ENCODE measurements around the gene CEL.

CEL gene

DNA sequence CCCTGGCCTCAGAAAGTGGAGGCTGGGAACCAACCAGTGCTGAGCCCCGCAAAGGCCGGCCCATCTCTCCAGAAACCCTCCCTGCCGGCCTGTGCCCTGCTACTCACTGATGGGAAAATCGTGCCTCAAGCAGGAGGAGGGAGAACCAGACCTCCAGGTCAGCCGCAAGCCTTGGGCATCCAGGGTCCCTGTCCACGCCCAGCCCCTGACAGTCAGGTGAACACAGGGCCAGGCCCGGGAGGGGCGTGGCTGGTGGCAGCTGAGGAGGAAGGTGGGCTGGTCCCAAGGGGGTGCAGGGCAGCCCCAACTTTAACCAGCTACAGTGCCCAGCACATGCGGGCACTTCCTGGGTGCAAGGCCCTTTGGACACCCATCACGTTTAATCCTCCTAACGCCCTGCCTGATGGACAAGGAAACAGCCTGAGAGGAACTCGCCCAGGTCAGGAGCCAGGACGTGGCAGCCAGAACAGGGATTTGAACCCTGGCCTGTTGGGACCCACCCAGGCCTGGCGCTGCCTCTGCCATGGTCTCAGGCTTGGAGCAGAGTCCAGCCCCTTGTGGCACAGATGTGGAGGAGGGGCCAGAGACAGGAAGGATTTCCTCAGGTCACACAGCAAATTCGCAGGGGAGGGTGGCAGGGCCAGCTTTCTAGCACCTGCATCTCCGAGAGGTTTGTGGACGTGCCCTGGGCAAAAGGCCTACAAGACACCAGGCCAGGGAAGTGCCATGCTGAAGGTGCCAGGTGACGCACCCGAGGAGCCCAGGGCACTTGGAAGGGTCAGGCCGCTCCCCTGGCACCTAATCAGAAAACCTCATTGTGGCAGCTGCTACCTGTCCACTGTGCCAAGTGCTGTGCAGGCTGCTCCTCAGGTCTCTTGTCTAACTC is 54.8 kb downstream of the CEL start:
- no peak for DNase-seq (ENCODE audit: low read depth, low spot score)

DNA sequence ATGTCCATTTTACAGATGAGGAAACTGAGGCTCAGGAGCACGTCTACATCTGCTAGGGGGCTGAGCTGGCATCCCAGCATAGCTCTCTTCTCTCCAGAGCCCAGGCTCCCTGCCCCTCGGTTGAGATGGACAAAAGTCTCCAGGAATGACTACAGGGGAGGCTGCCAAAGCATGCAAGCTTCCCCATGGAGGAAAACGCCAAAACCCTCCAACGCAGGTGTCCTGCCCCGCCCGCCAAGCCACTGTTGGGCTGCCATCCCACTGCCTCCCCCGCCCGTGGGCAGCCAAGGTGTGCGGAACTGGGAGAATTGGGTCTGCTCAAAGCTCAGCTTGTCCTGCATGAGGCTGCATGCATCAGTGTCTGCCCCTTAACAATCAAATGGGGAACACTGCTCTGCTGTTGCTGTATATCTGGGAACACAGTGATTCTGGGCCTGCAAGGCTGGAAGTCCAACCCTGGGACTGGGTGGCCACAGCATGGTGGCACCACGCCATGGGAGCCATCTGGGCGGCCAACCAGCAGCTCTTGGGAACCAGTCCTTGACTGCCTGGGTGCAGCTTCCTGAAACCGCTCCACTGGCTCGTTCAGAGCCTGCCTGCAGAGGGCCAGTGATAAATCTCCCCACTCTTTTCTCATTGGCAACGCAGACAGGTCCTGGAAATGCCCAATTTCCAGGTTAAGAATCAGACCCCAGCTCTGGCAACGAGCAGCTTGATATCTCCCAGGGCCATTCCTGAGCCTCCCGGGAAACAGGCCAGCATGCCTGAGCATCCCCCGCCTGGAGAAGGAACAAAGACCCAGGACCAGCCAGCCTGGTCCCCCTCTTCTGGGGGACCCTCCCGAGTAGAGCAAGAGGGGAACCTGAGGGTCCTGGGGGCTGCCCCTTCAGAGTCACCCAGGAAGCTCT is 55.7 kb downstream of the CEL start:
- no peak for DNase-seq (ENCODE audit: low read depth, low spot score)

DNA sequence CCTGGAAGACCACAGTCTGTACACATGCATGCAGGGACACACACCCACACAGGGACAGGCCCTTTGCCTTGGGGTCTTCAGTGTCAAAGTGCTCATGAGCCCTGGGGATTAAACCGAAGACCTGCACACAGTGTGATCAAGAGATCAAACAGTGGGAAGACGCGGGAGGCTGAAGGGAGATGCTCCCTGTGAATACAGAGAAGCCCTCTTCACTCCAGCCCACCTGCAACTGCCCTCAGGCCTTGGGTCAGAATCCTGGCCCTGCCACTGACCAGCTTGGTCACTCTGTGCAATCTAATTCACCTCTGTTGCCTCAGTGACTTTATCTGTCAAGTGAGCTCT is 56.4 kb downstream of the CEL start:
- DNase-seq (ENCODE audit: low read depth, low spot score) = no peak

DNA sequence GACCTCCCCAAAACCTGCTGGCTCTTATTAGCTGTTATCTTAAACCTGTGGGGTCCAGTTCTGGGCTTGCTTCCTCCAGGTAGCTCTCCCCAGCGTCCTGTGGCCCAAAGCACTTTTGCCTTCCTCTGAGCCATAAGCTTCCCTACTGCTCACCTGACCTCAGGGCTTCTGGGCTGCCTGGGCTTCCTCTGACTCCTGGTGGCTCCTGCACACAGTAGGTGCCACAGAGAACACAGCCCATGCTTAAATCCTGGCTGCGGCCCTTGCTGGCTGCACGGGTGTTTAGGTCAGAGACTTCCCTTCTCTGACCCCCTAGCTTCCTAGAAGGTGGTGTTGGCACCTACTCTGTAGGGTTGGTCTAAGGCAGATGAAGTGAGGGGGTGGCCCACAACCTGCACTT is 56.8 kb downstream of the CEL start:
- DNase-seq (ENCODE audit: low read depth, low spot score) = no peak

DNA sequence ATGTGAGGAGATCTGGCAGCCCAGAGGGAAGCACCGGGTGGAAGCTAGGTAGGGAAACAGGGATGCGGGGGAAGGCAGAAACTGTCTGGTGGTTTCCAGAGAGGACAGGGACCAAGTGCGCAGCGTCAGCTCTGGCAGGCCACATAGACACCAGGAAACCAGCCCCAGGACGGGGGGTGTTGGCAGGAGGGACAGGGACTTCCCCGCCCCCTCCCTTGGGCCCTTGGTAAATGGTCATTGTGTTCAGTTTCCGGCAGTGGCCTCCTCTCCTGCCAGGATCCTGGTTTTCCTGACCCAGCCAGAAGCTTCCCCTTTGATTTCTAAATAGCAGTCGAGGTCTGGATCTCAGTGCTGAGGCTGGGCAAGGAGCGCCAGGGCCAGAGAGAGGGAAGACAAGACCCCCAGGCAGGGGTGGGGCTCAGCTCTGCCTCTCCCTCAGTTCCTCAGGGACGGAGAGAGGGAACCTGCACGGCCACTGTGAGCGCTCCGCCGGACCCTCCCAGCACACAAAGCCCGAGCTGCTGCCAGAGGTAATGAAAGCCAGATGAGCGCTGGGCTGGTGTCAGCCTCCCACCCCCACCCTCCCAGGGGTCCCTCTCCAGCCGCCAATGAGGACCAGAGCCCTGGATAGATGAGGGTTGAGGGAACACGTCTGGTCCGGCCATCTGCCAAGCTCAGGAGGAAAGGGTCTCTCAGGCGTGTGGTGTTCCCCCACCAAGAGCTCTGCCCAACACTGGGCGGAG is 57.5 kb downstream of the CEL start:
- DNase-seq (ENCODE audit: low read depth, low spot score) = no peak

DNA sequence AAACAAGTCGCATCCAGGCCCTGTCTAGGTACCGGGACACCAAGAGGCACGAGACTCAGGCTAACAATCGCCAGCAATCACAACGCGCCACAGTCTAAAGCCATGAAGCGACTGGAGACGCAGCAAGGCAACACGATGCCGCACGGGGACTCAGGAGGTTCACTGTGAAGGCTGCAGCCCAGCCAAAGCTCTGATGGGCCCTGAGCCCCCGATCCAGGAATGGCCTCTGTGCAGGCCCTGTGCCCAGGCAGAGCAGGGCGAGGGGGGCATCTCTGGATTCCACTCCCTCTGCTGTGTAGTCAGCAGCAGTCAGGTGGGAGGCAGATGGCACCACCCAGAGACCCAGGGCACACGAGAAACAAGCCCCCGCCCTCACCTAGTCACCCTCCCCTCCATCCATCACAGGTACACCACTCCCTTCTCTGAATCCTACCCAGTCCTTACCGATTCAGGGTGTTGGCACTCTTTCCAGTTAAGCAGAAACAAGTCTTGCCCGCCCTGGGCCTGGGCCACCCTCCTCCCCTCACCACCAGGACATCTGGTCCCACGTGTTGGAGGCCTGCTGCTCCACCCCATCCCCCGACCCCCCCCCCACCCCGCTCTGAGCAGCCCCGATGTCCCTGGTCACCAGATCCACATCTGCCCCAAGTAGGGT is 58.2 kb downstream of the CEL start:
- no peak for DNase-seq (ENCODE audit: low read depth, low spot score)

DNA sequence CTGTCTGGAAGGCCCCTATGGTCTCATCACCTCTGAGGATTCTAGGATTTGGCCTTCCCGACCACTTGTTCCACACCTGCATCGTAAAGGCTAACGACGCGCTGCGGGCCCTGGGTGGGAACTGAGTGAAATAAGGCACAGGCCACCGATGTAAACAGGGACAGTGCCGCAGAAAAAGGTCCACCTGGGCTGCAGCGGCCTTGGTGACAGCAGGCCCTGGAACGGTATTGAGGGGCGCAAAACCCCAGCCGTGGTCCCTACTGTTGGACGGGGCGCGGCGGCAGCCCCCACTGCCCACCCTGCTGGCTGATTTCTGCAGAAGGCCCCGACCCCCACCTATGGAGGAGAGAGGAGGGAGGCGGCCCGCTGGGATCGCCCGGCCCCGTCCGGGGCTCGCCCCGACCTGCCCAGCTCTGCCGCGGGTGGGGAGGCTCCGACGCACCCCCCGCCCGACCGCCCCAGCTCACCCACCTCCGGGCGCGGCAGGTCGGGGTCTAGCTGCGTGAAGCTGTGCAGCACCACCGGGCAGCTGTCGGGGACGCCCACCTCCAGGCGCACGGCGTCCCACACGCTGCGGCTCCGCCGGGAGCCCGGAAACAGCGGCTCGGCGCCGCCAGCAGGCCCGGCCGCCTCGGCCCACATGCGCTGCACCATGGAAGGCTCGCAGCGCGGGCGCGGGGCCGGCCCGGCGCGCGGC is 58.9 kb downstream of the CEL start:
- DNase-seq (ENCODE audit: low read depth, low spot score) = no peak

Measured in activated naive CD8-positive, alpha-beta T cell treated with anti-CD3 and anti-CD28 coated beads, Interleukin-2, amount 50 U/mL, for 16 hours (primary cell).